AG10803 (cell line): Measurements from ENCODE around the gene SLCO2B1.

Experiments
- DNase-seq: peaks from one replicate; pipeline ENCODE4 v3.0.0; 2010; ENCODE audit warnings: low read depth
- H3K4me3 ChIP-seq: 2 replicates; pipeline ENCODE4 v1.5.1; 2011; ENCODE audit warnings: mild to moderate bottlenecking, low read length, control low read depth
- CTCF ChIP-seq: conservative IDR thresholded peaks from 2 replicates; pipeline ENCODE4 v1.5.1; 2011; ENCODE audit warnings: mild to moderate bottlenecking, low read length, control low read depth, inconsistent platforms

Gene SLCO2B1

GRCh38 chr11:75158241-75158640, 7.3 kb downstream of the SLCO2B1 start:
- H3K4me3 ChIP-seq, result no peak overlapping the region
- DNase-seq, result no peak
- no peak for TF ChIP-seq CTCF

GRCh38 chr11:75158696-75159150, 7.8 kb downstream of the SLCO2B1 start:
- H3K4me3 ChIP-seq, result no peak overlapping the region
- DNase-seq, result no peak
- TF ChIP-seq CTCF, result no peak

GRCh38 chr11:75159151-75159953, 8.4 kb downstream of the SLCO2B1 start:
- DNase-seq, result no peak
- TF ChIP-seq CTCF, result no peak
- no peak overlapping the region for H3K4me3 ChIP-seq

- DNase-seq, result no peak
- no peak overlapping the region for H3K4me3 ChIP-seq
- no peak for TF ChIP-seq CTCF
Measured at GRCh38 chr11:75160220-75160757, 9.4 kb downstream of the SLCO2B1 start.

- TF ChIP-seq CTCF, result no peak
- H3K4me3 ChIP-seq, result no peak overlapping the region
- DNase-seq, result no peak
Measured at GRCh38 chr11:75160880-75161279, 10.0 kb downstream of the SLCO2B1 start.

- no peak for DNase-seq
- H3K4me3 ChIP-seq, result no peak overlapping the region
- TF ChIP-seq CTCF, result no peak
Measured at GRCh38 chr11:75161506-75162095, 10.7 kb downstream of the SLCO2B1 start.

- no peak overlapping the region for H3K4me3 ChIP-seq
- no peak for TF ChIP-seq CTCF
- DNase-seq, result no peak
Measured at GRCh38 chr11:75162954-75163353, 12.0 kb downstream of the SLCO2B1 start.
